IPS-15b (cell line): ENCODE data around the gene NTN1.

ENCODE experiments used
- H3K27me3 ChIP-seq: one replicate; pipeline ENCODE4 v1.6.1; 2013; ENCODE audit warnings: low read length; ENCODE audit not compliant: control insufficient read depth, insufficient read depth
- H3K36me3 ChIP-seq: one replicate; pipeline ENCODE4 v1.6.1; 2013; ENCODE audit warnings: low read length; ENCODE audit not compliant: control insufficient read depth, insufficient read depth
- H3K4me1 ChIP-seq: one replicate; pipeline ENCODE4 v1.6.1; 2013; ENCODE audit warnings: mild to moderate bottlenecking, low read length; ENCODE audit not compliant: control insufficient read depth, insufficient read depth
- H3K4me3 ChIP-seq: one replicate; pipeline ENCODE4 v1.5.1; 2013; ENCODE audit warnings: low read depth, low read length
- H3K9ac ChIP-seq: one replicate; pipeline ENCODE4 v1.6.1; 2013; ENCODE audit warnings: low read depth, mild to moderate bottlenecking, low read length
- H3K9me3 ChIP-seq: one replicate; pipeline ENCODE4 v1.6.1; 2013; ENCODE audit warnings: mild to moderate bottlenecking, low read length; ENCODE audit not compliant: control insufficient read depth, insufficient read depth

Gene NTN1

DNA sequence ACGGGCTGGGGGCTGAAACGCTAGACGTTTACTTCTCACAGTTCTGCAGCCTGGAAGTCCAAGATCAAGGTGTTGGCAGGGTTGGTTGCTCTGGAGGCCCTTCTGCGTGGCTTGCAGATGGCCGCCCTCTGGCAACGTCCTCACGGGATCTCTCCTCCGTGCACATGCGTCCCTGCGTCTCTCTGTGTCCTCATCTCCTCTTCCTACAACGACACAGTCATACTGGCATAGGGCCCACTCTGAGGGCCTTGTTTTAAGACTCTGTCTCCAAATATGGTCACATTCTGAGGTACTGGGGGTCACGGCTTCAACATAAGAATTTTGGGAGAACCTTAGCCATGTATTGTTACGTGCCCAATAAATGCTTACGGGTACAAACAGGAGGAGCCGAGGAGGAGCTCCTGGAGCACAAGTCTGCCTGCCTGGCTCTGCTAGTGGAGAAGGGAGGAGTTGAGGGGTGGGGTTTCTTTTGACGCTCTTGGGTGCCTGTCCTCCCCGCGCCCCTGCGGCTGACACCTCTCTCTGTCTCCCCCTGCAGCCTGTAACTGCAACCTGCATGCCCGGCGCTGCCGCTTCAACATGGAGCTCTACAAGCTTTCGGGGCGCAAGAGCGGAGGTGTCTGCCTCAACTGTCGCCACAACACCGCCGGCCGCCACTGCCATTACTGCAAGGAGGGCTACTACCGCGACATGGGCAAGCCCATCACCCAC is 141.1 kb downstream of the NTN1 start:
- peaks cover 8% of the 10 kb centered on the region for H3K4me1 ChIP-seq
- H3K9ac ChIP-seq: peak overlapping the region; percentile 39
- no peaks in the 10 kb centered on the region for H3K27me3 ChIP-seq
- peak overlapping the region; percentile 72 for H3K4me3 ChIP-seq
- H3K36me3 ChIP-seq: no peaks in the 10 kb centered on the region
- H3K9me3 ChIP-seq: no peaks in the 10 kb centered on the region

DNA sequence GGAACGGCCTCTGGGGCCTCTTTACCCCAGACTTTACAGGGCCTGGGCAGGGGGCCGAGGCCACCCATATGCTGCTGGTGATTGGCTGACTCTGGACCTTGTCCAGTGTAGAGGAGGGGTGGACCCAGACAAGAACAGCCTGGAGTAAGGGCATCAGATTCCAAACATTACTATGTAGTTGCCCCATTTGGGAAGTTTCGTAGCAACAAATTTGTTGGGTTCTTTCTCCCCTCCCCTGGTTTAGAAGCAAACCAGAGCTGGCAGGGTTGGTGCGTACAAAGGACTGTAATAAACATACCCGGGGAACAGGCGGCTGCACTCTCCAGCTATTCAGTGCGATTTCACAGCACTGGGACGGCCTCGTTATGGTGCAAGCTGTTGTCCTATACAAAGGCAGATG is 145.5 kb downstream of the NTN1 start:
- Histone ChIP-seq H3K4me3 (no peak overlapping the region), H3K9me3 (no peaks in the 10 kb centered on the region), H3K9ac (no peak overlapping the region), H3K27me3 (no peaks in the 10 kb centered on the region), H3K36me3 (no peaks in the 10 kb centered on the region), H3K4me1 (peaks cover 12% of the 10 kb centered on the region)

DNA sequence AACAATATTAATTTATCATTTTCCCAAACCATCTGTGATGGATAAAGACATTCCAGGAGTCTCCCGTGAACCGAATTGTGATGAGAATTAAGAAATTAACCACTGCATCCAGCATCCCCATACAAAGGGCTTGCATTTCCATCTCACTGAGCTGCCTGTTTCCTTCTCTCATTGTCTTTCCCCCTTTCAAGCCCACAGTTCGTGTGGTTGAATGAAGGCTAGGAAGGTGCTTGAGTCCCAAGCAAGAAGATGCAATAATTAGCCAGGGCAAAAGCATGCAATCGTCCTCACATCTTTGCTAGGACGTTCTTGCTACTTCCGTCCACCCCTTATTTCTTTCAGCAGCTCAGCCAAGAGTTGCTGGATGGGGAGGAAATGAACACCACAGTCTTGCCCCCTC is 146.1 kb downstream of the NTN1 start:
- no peaks in the 10 kb centered on the region for H3K9me3 ChIP-seq
- H3K27me3 ChIP-seq: no peaks in the 10 kb centered on the region
- peaks cover 10% of the 10 kb centered on the region for H3K4me1 ChIP-seq
- no peaks in the 10 kb centered on the region for H3K36me3 ChIP-seq
- no peak overlapping the region for H3K9ac ChIP-seq
- no peak overlapping the region for H3K4me3 ChIP-seq

DNA sequence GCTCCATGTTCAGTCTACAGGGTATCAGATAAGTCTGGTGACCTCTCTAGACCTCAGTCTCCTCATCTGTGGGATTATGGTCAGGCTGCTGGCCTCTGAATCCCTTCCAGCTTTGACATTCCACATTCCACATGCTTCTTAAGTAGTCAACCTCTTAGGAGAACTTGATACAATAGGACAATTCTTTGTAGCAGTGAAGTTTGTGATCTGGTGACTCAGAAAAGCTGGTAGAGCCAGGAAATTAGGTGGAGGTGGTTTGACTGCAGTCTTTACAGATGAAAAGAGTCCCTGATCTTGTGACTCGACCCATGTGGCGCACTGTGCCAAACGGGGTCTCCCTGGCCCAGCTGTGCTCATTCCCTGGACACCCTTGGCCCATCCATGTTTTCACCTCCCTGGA is 147.8 kb downstream of the NTN1 start:
- H3K36me3 ChIP-seq: no peaks in the 10 kb centered on the region
- peaks cover 4% of the 10 kb centered on the region for H3K4me1 ChIP-seq
- H3K9ac ChIP-seq: no peak overlapping the region
- no peaks in the 10 kb centered on the region for H3K27me3 ChIP-seq
- no peaks in the 10 kb centered on the region for H3K9me3 ChIP-seq
- no peak overlapping the region for H3K4me3 ChIP-seq

DNA sequence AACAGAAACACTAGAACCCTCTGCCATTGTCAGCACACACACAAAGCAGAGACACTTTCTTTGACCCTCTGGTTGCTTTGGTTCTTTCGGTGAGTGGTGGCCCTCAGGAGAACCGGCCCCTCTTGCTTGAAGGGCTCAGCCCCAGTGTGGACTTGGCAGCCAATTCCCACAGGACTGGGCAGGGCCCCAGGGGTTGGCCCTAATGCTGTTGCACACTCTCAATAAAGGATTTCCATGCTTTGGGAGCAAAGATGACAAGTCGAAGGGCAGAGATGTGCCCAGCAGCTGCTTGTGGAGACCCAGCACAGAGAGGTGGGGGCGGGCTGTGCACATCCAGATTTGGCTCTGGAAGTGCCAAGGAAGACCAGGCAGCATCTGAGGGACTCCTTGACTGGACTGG is 149.0 kb downstream of the NTN1 start:
- H3K9me3 ChIP-seq: no peaks in the 10 kb centered on the region
- peaks cover 4% of the 10 kb centered on the region for H3K4me1 ChIP-seq
- H3K36me3 ChIP-seq: no peaks in the 10 kb centered on the region
- H3K27me3 ChIP-seq: no peaks in the 10 kb centered on the region
- H3K9ac ChIP-seq: no peak overlapping the region
- no peak overlapping the region for H3K4me3 ChIP-seq

DNA sequence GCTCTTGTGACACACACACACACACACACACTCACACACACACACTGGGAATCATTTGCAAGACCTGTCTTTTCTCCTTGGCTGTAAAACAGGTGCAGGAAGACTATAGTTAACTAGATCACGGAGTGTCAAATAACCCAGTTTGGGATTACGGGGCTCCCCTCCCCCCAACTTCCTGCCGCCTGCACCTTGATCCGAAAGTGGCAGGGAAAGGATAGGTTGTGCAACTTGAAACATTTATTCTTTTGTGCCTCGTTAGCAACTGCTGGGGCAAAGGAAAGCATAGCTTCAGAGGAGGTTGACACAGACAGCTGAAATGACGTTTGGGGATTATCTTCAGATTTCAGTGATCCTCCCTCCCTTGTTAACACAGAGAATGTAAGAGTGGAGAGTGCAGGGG is 149.5 kb downstream of the NTN1 start:
- Histone ChIP-seq H3K36me3 (no peaks in the 10 kb centered on the region), H3K4me1 (peaks cover 4% of the 10 kb centered on the region)

DNA sequence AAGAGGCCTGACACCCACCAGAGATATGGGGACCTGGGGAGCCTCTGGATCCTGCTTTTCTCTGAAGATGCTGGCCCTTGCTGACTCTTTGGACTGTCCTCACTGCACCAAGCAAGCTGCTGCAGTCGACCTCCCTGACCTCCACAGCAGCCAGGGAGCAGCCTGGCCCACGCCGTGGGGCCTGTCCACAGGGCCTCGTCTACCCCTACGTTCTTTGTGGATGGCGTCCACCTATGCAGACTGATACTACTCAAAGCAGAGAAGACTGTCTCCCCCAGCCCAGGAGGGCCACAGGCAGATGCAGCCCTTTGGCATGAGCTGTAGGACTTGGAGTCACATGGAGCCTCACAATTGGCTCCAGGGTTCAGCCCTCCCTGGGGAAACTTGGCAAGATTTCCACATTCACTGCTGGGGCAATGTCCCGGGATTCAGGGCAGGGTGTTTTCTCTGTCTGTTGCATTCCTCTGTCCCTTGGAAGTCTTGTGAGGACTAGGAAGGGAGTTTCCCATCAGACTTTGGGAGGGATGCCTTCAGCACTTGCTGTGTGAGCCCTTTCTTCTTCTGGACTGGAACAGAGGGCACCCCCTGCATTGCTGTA is 152.2 kb downstream of the NTN1 start:
- Histone ChIP-seq H3K27me3 (no peaks in the 10 kb centered on the region), H3K4me3 (no peak overlapping the region), H3K36me3 (no peaks in the 10 kb centered on the region), H3K9ac (no peak overlapping the region), H3K9me3 (no peaks in the 10 kb centered on the region), H3K4me1 (peaks cover 4% of the 10 kb centered on the region)

More for the DNA sequence above, 149.5 kb downstream of the NTN1 start:
- no peaks in the 10 kb centered on the region for H3K27me3 ChIP-seq
- no peak overlapping the region for H3K9ac ChIP-seq
- H3K9me3 ChIP-seq: no peaks in the 10 kb centered on the region
- H3K4me3 ChIP-seq: no peak overlapping the region

DNA sequence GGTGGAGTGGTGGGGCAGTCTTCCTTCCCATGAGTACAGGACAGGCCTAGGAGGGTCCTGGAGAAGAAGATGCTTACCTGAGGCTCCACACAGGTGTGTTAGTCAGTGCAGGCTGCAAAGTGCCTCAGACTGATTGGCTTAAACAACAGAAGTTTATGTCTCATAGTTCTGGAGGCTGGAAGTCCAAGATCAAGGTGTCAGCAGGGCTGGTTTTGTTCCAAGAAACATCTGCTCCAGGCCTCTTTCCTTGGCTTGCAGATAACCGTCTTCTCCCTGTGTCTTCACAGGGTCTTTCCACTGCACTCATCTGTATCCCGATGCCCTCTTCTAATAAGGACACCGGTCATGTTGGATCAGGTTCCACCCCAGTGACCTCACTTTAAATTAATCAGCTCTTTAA is 153.0 kb downstream of the NTN1 start:
- Histone ChIP-seq H3K9ac (no peak overlapping the region), H3K4me1 (peaks cover 4% of the 10 kb centered on the region), H3K27me3 (no peaks in the 10 kb centered on the region), H3K9me3 (no peaks in the 10 kb centered on the region), H3K36me3 (no peaks in the 10 kb centered on the region), H3K4me3 (no peak overlapping the region)

DNA sequence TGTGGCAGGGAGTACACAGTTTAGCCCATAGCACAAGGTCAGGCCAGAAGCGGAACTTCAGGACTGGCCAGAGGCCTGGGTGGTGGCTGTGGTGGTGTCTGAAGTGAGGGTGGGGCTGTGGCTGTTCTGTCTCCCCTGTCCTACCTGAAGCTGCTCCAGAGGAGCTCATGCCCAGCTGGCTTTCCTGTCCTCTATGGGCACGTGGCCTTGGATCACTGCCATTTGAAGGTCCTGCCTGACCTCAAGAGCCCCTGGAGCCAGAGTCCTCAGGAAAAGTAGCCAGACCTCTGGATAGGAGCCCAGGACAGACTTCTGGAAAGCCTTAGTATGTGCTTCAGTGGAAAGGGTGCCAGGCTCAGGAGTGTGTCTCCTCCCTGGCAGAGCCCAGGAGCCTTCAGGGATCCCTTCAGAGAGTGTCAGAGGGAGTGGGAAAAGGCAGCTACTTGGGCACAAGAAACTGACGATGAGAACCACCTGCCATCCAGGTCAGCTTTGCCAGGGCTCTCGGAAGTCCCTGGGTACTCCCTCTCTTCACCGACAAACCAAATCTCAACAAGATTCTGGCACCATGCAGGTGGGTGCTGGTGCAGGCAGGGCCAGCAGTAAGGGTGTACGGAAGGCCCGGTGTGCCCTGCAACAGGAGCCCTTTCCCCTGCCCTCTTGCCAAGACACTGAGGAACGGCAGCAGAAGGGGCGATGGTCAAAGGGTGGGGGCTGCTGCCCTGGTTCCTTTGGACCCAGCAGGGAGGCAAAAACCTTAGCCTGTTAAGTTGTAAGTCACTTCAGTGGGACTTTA is 153.7 kb downstream of the NTN1 start:
- Histone ChIP-seq H3K9me3 (no peaks in the 10 kb centered on the region), H3K27me3 (no peaks in the 10 kb centered on the region), H3K4me1 (peaks cover 4% of the 10 kb centered on the region), H3K4me3 (no peak overlapping the region), H3K9ac (no peak overlapping the region), H3K36me3 (no peaks in the 10 kb centered on the region)

DNA sequence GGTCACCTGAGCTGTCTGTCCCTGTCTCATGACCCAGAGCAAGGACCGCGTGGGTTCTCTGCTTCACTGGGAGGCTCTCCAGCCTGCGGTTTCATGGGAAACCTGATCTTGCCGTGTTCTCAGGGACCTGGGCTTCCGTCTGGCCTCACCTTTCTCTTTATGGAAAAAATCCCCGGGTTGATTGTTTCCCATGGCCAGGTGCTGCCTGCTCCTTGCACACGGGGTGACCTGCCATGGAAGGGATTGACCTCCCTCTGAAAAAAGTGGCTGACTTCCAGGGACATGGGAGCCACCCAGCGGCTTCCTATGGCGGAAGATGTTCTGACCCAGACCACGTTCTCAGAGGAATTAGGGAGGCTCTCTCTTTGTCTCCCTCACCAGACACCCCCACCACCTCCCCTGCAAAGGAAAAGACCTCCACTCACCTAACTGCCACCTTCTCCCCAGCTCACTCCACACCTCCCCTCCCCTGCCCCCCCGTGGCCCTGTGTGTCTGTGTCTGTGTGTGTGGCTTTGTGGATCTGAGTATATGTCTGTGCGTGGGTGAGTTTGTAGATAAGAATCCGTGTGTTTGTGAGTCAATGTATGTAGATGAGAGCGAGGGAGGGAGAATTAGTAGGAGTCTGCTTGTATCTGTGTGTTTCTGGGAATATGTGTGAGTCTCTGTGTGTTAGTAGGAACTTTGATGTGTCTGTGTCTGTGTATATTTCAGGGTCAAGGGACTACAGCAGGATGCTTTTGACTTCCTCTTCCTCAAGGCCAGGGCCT is 154.6 kb downstream of the NTN1 start:
- no peaks in the 10 kb centered on the region for H3K27me3 ChIP-seq
- H3K4me1 ChIP-seq: peaks cover 2% of the 10 kb centered on the region
- no peaks in the 10 kb centered on the region for H3K36me3 ChIP-seq
- no peak overlapping the region for H3K4me3 ChIP-seq
- no peaks in the 10 kb centered on the region for H3K9me3 ChIP-seq
- no peak overlapping the region for H3K9ac ChIP-seq

DNA sequence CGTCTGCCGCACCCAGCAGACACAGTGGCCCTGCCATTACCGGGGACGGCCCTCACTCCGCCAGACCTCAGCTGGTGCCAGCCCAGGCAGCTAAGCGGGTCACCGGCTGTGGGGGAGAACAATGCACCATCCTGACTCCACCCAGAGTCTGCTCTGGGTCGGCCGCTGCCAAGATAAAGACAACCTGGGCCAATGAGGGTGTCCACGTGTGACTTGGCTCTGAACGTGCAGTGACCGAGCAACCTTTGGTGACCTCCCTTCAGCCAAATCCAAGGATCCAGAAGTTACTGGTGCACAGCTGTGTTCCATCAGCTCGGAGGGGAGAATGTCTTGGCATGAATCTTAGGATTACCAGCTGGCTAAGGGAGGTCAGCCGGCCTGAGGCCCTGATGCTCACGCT is 155.9 kb downstream of the NTN1 start:
- Histone ChIP-seq H3K4me1 (no peaks in the 10 kb centered on the region), H3K27me3 (no peaks in the 10 kb centered on the region), H3K9me3 (no peaks in the 10 kb centered on the region), H3K36me3 (no peaks in the 10 kb centered on the region), H3K9ac (no peak overlapping the region), H3K4me3 (no peak overlapping the region)
